HepG2 (cell line): ENCODE results near the gene ST6GALNAC2. TPM values are rescaled to one million over a fixed set of nuclear protein-coding genes. Genes with fewer than 3 reads are reported as not detected.

Experiments
- HDAC1 ChIP-seq: sonication (generic); formaldehyde crosslinking; IDR thresholded peaks from 2 replicates; pipeline ENCODE4 v1.5.1; 2020; ENCODE audit warnings: mild to moderate bottlenecking, missing genetic modification reagents
- HMG20A ChIP-seq: IDR thresholded peaks from 2 replicates; pipeline ENCODE4 v1.6.1; 2016; ENCODE audit warnings: borderline replicate concordance
- KLF13 ChIP-seq: sonication (generic); formaldehyde crosslinking; IDR thresholded peaks from 2 replicates; pipeline ENCODE4 v1.4.0; 2020; ENCODE audit warnings: mild to moderate bottlenecking, missing genetic modification reagents
- RCOR2 ChIP-seq: IDR thresholded peaks from 2 replicates; pipeline ENCODE4 v1.6.1; 2016; ENCODE audit warnings: missing biosample characterization, missing genetic modification reagents
- SIX4 ChIP-seq: sonication (generic); formaldehyde crosslinking; IDR thresholded peaks from 2 replicates; pipeline ENCODE4 v1.4.0; 2020; ENCODE audit warnings: missing genetic modification reagents
- TEAD3 ChIP-seq: optimal IDR thresholded peaks from 2 replicates; pipeline ENCODE3; 2016; ENCODE audit warnings: borderline replicate concordance
- ZBTB20 ChIP-seq: sonication (generic); formaldehyde crosslinking; IDR thresholded peaks from 2 replicates; pipeline ENCODE4 v1.8.1; 2023; ENCODE audit warnings: missing genetic modification reagents, low read depth, mild to moderate bottlenecking, borderline replicate concordance
- ZFP1 ChIP-seq: IDR thresholded peaks from 2 replicates; pipeline ENCODE4 v1.6.1; 2016
- ZNF136 ChIP-seq: sonication (generic); formaldehyde crosslinking; IDR thresholded peaks from 2 replicates; pipeline ENCODE4 v1.8.1; 2022; ENCODE audit warnings: low read depth, mild to moderate bottlenecking, moderate library complexity, missing genetic modification reagents
- ZNF549 ChIP-seq: sonication (generic); formaldehyde crosslinking; IDR thresholded peaks from 2 replicates; pipeline ENCODE4 v1.5.0; 2020; ENCODE audit warnings: missing genetic modification reagents
- ZNF598 ChIP-seq: sonication (generic); formaldehyde crosslinking; IDR thresholded peaks from 2 replicates; pipeline ENCODE4 v1.5.1; 2020; ENCODE audit warnings: mild to moderate bottlenecking, missing genetic modification reagents, borderline replicate concordance
- ZNF607 ChIP-seq: sonication (generic); formaldehyde crosslinking; IDR thresholded peaks from 2 replicates; pipeline ENCODE4 v1.5.1; 2020; ENCODE audit warnings: missing genetic modification reagents, mild to moderate bottlenecking, borderline replicate concordance
- ZNF674 ChIP-seq: sonication (generic); formaldehyde crosslinking; IDR thresholded peaks from 2 replicates; pipeline ENCODE4 v1.5.0; 2020; ENCODE audit warnings: low read depth, mild to moderate bottlenecking, missing genetic modification reagents
- ZSCAN12 ChIP-seq: sonication (generic); formaldehyde crosslinking; IDR thresholded peaks from 2 replicates; pipeline ENCODE4 v1.9.0; 2021; ENCODE audit warnings: mild to moderate bottlenecking, missing genetic modification reagents
- polyA plus RNA-seq, 8 experiments: library from polyadenylated mRNA; depleted of rRNA in 3 of 8; stranded (reverse) in 7 of 8; unstranded in 1 of 8; fragments of >200 nt; fragmentation: Illumina TruSeq in 4 of 8; extraction: Trizol in 4 of 8; gene quantifications; 2 replicates each; pipeline versions ENCODE4 v1.2.1 to v1.2.3, GENCODE V29; 2011 to 2016; ENCODE audit warnings: low read depth in 4 of 8, missing spikeins in 1 of 8, mixed read lengths in 1 of 8; ENCODE audit not compliant: insufficient read depth in 1 of 8
- total RNA-seq, 5 experiments: library from RNA; depleted of rRNA; stranded (reverse); fragments of >200 nt; fragmentation: Illumina TruSeq; extraction: Trizol; gene quantifications; 2 replicates each; pipeline ENCODE4 v1.2.3, GENCODE V29; 2016; ENCODE audit warnings: low read depth in 1 of 5
- TF ChIP-seq, protein P1 (sequence below): sonication (generic); formaldehyde crosslinking; IDR thresholded peaks from 2 replicates; pipeline ENCODE4 v1.9.0; 2022; ENCODE audit warnings: missing genetic modification reagents, mild to moderate bottlenecking, borderline replicate concordance
- TF ChIP-seq, protein P2 (sequence below): sonication (generic); formaldehyde crosslinking; IDR thresholded peaks from 2 replicates; pipeline ENCODE4 v1.5.1; 2020; ENCODE audit warnings: missing genetic modification reagents, mild to moderate bottlenecking, borderline replicate concordance
- TF ChIP-seq, protein P3 (sequence below): sonication (generic); formaldehyde crosslinking; IDR thresholded peaks from 2 replicates; pipeline ENCODE4 v1.5.0; 2020; ENCODE audit warnings: missing genetic modification reagents, mild to moderate bottlenecking, borderline replicate concordance
- TF ChIP-seq, protein P4 (sequence below): sonication (generic); formaldehyde crosslinking; IDR thresholded peaks from 2 replicates; pipeline ENCODE4 v1.8.1; 2023; ENCODE audit warnings: missing genetic modification reagents, mild to moderate bottlenecking, borderline replicate concordance
- TF ChIP-seq, protein P5 (sequence below): IDR thresholded peaks from 2 replicates; pipeline ENCODE4 v1.6.1; 2016
- TF ChIP-seq, protein P6 (sequence below): sonication (generic); formaldehyde crosslinking; IDR thresholded peaks from 2 replicates; pipeline ENCODE4 v1.4.0; 2020; ENCODE audit warnings: mild to moderate bottlenecking, missing genetic modification reagents
- TF ChIP-seq, protein P7 (sequence below): sonication (generic); formaldehyde crosslinking; IDR thresholded peaks from 2 replicates; pipeline ENCODE4 v1.4.0; 2020; ENCODE audit warnings: mild to moderate bottlenecking, low read depth, missing genetic modification reagents
- TF ChIP-seq, protein P8 (sequence below): IDR thresholded peaks from 2 replicates; pipeline ENCODE4 v1.6.1; 2012; ENCODE audit warnings: inconsistent platforms

ST6GALNAC2 gene
- total and polyA plus RNA-seq, 2 of the 13 experiments (the other 11 are each of a cell fraction or from before 2014, with no cell fraction given), result 0.12 to 0.49 TPM

DNA sequence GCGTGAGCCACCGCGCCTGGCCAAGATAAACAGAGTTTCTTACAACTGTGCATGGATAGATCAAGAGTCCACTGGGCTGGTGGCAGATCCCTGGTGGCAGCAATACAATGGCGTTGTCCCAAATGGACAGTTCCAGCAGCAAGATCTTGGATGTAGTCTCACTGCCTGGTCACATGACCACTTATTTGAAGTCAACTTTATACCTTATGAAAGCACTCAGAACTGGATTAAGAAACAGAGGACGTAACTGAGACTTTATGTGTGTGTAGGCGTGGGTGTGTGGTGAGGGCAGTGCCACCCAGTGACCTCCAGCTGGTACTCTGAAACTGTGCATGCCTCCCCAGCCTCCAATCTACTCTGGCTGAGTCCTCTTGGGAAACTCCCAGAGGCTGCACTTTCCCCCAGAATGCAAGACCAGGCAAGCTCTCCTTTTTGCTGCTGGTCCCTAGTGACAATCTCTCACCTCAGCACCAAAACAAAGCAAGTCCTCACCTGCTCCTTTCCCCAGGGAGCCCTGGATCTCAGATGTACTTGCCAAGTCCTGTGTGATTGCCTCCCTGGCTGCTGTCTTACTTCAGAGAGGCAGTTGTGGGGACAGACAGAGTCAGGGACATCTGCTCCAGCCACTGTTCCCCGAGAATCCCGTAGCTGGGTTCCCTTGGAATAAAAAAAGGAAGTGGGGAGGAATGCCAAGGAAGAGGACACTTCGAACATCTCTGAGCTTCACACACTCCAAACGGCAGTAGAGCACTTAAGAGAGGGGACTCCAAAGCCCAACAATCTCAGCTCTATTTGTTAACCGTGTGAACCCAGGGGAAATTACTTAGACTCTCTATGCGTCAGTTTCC lies 11.7 kb upstream of the ST6GALNAC2 start (continued):
- no peak for TF ChIP-seq ZNF674 (CRISPR knock-in tag)
- TF ChIP-seq SIX4 (CRISPR knock-in tag), result peak; percentile 27; the same call in 1 of the 2 replicates
- TF ChIP-seq HDAC1 (CRISPR knock-in tag), result peak; percentile 26
- TF ChIP-seq KLF13 (CRISPR knock-in tag), result no peak
- TF ChIP-seq TEAD3 (CRISPR knock-in tag), result no peak
- no peak for TF ChIP-seq ZNF549
- 0 out of 2 replicates have a peak, but pooled peaks have one; percentile 10 for TF ChIP-seq RCOR2 (CRISPR knock-in tag)
- TF ChIP-seq, protein P1, sequence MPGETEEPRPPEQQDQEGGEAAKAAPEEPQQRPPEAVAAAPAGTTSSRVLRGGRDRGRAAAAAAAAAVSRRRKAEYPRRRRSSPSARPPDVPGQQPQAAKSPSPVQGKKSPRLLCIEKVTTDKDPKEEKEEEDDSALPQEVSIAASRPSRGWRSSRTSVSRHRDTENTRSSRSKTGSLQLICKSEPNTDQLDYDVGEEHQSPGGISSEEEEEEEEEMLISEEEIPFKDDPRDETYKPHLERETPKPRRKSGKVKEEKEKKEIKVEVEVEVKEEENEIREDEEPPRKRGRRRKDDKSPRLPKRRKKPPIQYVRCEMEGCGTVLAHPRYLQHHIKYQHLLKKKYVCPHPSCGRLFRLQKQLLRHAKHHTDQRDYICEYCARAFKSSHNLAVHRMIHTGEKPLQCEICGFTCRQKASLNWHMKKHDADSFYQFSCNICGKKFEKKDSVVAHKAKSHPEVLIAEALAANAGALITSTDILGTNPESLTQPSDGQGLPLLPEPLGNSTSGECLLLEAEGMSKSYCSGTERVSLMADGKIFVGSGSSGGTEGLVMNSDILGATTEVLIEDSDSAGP (CRISPR knock-in tag), result peak; percentile 78; the same call in 1 of the 2 replicates
- TF ChIP-seq ZNF598 (CRISPR knock-in tag), result 0 out of 2 replicates have a peak, but pooled peaks have one; percentile 37
- TF ChIP-seq, protein P2, sequence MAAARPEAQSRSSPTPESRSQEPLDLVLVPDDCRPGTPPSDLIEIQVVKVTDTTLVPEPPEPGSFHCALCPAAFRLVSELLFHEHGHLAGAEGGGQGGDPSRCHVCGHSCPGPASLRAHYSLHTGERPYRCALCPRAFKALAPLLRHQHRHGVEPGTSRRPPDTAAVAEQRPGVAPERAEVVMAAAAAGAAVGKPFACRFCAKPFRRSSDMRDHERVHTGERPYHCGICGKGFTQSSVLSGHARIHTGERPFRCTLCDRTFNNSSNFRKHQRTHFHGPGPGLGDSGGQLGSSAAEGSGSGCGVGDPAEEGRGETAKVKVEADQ (CRISPR knock-in tag), result 0 out of 2 replicates have a peak, but pooled peaks have one; percentile 27
- TF ChIP-seq, protein P3, sequence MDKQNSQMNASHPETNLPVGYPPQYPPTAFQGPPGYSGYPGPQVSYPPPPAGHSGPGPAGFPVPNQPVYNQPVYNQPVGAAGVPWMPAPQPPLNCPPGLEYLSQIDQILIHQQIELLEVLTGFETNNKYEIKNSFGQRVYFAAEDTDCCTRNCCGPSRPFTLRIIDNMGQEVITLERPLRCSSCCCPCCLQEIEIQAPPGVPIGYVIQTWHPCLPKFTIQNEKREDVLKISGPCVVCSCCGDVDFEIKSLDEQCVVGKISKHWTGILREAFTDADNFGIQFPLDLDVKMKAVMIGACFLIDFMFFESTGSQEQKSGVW (CRISPR knock-in tag), result no peak
- no peak for TF ChIP-seq ZFP1
- TF ChIP-seq ZNF136 (CRISPR knock-in tag), result 0 out of 2 replicates have a peak, but pooled peaks have one; percentile 14
- TF ChIP-seq ZNF607, result 0 out of 2 replicates have a peak, but pooled peaks have one; percentile 53
- TF ChIP-seq, protein P4, sequence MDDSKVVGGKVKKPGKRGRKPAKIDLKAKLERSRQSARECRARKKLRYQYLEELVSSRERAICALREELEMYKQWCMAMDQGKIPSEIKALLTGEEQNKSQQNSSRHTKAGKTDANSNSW, result no peak
- no peak for TF ChIP-seq ZBTB20 (CRISPR knock-in tag)
- TF ChIP-seq, protein P5, sequence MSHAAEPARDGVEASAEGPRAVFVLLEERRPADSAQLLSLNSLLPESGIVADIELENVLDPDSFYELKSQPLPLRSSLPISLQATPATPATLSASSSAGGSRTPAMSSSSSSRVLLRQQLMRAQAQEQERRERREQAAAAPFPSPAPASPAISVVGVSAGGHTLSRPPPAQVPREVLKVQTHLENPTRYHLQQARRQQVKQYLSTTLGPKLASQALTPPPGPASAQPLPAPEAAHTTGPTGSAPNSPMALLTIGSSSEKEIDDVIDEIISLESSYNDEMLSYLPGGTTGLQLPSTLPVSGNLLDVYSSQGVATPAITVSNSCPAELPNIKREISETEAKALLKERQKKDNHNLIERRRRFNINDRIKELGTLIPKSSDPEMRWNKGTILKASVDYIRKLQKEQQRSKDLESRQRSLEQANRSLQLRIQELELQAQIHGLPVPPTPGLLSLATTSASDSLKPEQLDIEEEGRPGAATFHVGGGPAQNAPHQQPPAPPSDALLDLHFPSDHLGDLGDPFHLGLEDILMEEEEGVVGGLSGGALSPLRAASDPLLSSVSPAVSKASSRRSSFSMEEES (CRISPR knock-in tag), result peak; percentile 71; the same call in 1 of the 2 replicates
- TF ChIP-seq, protein P6, sequence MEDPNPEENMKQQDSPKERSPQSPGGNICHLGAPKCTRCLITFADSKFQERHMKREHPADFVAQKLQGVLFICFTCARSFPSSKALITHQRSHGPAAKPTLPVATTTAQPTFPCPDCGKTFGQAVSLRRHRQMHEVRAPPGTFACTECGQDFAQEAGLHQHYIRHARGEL (CRISPR knock-in tag), result no peak
- TF ChIP-seq ZSCAN12, result no peak
- TF ChIP-seq, protein P7, sequence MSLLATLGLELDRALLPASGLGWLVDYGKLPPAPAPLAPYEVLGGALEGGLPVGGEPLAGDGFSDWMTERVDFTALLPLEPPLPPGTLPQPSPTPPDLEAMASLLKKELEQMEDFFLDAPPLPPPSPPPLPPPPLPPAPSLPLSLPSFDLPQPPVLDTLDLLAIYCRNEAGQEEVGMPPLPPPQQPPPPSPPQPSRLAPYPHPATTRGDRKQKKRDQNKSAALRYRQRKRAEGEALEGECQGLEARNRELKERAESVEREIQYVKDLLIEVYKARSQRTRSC (CRISPR knock-in tag), result 0 out of 2 replicates have a peak, but pooled peaks have one; percentile 36
- TF ChIP-seq, protein P8, sequence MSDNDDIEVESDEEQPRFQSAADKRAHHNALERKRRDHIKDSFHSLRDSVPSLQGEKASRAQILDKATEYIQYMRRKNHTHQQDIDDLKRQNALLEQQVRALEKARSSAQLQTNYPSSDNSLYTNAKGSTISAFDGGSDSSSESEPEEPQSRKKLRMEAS, result no peak
- peak; percentile 18; the same call in 1 of the 2 replicates for TF ChIP-seq HMG20A (CRISPR knock-in tag)
